SK-N-SH treated with all-trans-retinoic acid at 6 μM for 48 hours (cell line): ENCODE data around the gene KRT25.

ENCODE experiments used
- ATAC-seq: fragments of 200-7000 bp; cut with Tn5 transposase; 3 replicates; pipeline ENCODE4 v1.9.1; 2020; ENCODE audit warnings: mild to moderate bottlenecking, moderate library complexity
- ARNTL ChIP-seq: fragments of 450-650 bp; formaldehyde crosslinking; IDR thresholded peaks from 2 replicates; pipeline ENCODE4 v1.5.0; 2020; ENCODE audit warnings: low read depth, mild to moderate bottlenecking, moderate library complexity, borderline replicate concordance
- BACH2 ChIP-seq: fragments of 250-450 bp; sonication (Bioruptor Pico); IDR thresholded peaks from 2 replicates; pipeline ENCODE4 v1.9.0; 2021; ENCODE audit warnings: mild to moderate bottlenecking, borderline replicate concordance
- ESRRG ChIP-seq: fragments of 250-450 bp; sonication (Bioruptor Pico); IDR thresholded peaks from 2 replicates; pipeline ENCODE4 v1.6.1; 2021; ENCODE audit warnings: mild to moderate bottlenecking
- GLIS3 ChIP-seq: fragments of 250-450 bp; sonication (Bioruptor Pico); IDR thresholded peaks from 2 replicates; pipeline ENCODE4 v1.5.0; 2020; ENCODE audit warnings: mild to moderate bottlenecking, moderate library complexity
- ISL1 ChIP-seq: fragments of 250-450 bp; sonication (Bioruptor Pico); IDR thresholded peaks from 2 replicates; pipeline ENCODE4 v2.1.2; 2022; ENCODE audit warnings: mild to moderate bottlenecking, moderate library complexity
- OSR1 ChIP-seq: fragments of 250-450 bp; sonication (Bioruptor Pico); IDR thresholded peaks from 2 replicates; pipeline ENCODE4 v1.8.0; 2022; ENCODE audit warnings: moderate library complexity, mild to moderate bottlenecking, inconsistent platforms
- PPARA ChIP-seq: fragments of 250-450 bp; sonication (Bioruptor Pico); IDR thresholded peaks from 2 replicates; pipeline ENCODE4 v1.5.0; 2020; ENCODE audit warnings: mild to moderate bottlenecking, borderline replicate concordance
- SNAI2 ChIP-seq: fragments of 250-450 bp; sonication (Bioruptor Pico); IDR thresholded peaks from 2 replicates; pipeline ENCODE4 v1.5.0; 2020; ENCODE audit warnings: mild to moderate bottlenecking, moderate library complexity
- TCF4 ChIP-seq: fragments of 250-450 bp; sonication (Bioruptor Pico); IDR thresholded peaks from 2 replicates; pipeline ENCODE4 v1.8.0; 2021; ENCODE audit warnings: mild to moderate bottlenecking, moderate library complexity, borderline replicate concordance
- TOX ChIP-seq: fragments of 250-450 bp; sonication (Bioruptor Pico); IDR thresholded peaks from 2 replicates; pipeline ENCODE4 v1.8.0; 2021; ENCODE audit warnings: mild to moderate bottlenecking, moderate library complexity, borderline replicate concordance
- ZC3H10 ChIP-seq: fragments of 250-450 bp; sonication (Bioruptor Pico); IDR thresholded peaks from 2 replicates; pipeline ENCODE4 v1.5.1; 2021; ENCODE audit warnings: mild to moderate bottlenecking, moderate library complexity
- ZFP3 ChIP-seq: fragments of 250-450 bp; sonication (Bioruptor Pico); IDR thresholded peaks from 2 replicates; pipeline ENCODE4 v1.5.0; 2020; ENCODE audit warnings: mild to moderate bottlenecking, moderate library complexity
- ZFP30 ChIP-seq: fragments of 450-650 bp; formaldehyde crosslinking; IDR thresholded peaks from 2 replicates; pipeline ENCODE4 v1.5.0; 2022; ENCODE audit warnings: mild to moderate bottlenecking, moderate library complexity
- ZNF565 ChIP-seq: fragments of 450-650 bp; formaldehyde crosslinking; conservative IDR thresholded peaks from 2 replicates; pipeline ENCODE4 v1.5.0; 2020; ENCODE audit warnings: low read depth, mild to moderate bottlenecking, moderate library complexity
- ZNF8 ChIP-seq: fragments of 450-650 bp; formaldehyde crosslinking; IDR thresholded peaks from 2 replicates; pipeline ENCODE4 v1.5.0; 2020; ENCODE audit warnings: mild to moderate bottlenecking, moderate library complexity
- TF ChIP-seq, protein P1 (sequence below): fragments of 250-450 bp; sonication (Bioruptor Pico); IDR thresholded peaks from 2 replicates; pipeline ENCODE4 v1.5.0; 2020; ENCODE audit warnings: mild to moderate bottlenecking, moderate library complexity
- TF ChIP-seq, protein P2 (sequence below): fragments of 250-450 bp; sonication (Bioruptor Pico); IDR thresholded peaks from 2 replicates; pipeline ENCODE4 v1.5.1; 2020; ENCODE audit warnings: low read depth, mild to moderate bottlenecking, moderate library complexity
- TF ChIP-seq, protein P3 (sequence below): fragments of 250-450 bp; sonication (Bioruptor Pico); IDR thresholded peaks from 2 replicates; pipeline ENCODE4 v1.5.1; 2021; ENCODE audit warnings: mild to moderate bottlenecking, moderate library complexity
- TF ChIP-seq, protein P4 (sequence below): fragments of 250-450 bp; sonication (Bioruptor Pico); IDR thresholded peaks from 2 replicates; pipeline ENCODE4 v1.8.0; 2020; ENCODE audit warnings: mild to moderate bottlenecking, moderate library complexity, borderline replicate concordance

The KRT25 gene

DNA sequence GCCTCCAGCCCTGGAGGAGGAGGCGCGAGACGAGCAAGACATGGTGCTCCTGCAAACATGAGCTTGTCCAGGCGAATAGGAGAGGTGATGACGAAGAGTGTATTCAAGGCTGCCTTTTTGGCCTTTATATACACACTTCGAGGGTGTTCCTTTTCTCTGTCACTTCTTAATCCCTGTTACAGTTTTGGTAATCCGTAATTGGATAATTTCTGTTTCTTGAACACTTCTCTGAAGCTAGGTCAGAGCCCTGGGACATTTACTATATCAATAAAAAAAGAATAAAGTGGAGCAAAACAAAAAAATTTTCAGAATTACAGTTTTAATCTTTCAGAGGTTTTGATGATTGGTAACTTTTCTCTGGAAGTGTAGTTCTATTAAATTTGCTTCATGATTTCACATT lies 51.5 kb downstream of the KRT25 start, which contains the start of gene KRT24:
TSS of gene KRT24 (minus strand) at position 101 of the 400 bp plus-strand sequence. CDS start at position 42, 59 bp downstream.
- ATAC-seq = no peak
- TF ChIP-seq ESRRG (CRISPR knock-in tag) (no peak), ZC3H10 (no peak), ZFP30 (CRISPR knock-in tag) (no peak), SNAI2 (CRISPR knock-in tag) (no peak), TCF4 (CRISPR knock-in tag) (no peak), PPARA (CRISPR knock-in tag) (no peak)
- TF ChIP-seq, protein P1, sequence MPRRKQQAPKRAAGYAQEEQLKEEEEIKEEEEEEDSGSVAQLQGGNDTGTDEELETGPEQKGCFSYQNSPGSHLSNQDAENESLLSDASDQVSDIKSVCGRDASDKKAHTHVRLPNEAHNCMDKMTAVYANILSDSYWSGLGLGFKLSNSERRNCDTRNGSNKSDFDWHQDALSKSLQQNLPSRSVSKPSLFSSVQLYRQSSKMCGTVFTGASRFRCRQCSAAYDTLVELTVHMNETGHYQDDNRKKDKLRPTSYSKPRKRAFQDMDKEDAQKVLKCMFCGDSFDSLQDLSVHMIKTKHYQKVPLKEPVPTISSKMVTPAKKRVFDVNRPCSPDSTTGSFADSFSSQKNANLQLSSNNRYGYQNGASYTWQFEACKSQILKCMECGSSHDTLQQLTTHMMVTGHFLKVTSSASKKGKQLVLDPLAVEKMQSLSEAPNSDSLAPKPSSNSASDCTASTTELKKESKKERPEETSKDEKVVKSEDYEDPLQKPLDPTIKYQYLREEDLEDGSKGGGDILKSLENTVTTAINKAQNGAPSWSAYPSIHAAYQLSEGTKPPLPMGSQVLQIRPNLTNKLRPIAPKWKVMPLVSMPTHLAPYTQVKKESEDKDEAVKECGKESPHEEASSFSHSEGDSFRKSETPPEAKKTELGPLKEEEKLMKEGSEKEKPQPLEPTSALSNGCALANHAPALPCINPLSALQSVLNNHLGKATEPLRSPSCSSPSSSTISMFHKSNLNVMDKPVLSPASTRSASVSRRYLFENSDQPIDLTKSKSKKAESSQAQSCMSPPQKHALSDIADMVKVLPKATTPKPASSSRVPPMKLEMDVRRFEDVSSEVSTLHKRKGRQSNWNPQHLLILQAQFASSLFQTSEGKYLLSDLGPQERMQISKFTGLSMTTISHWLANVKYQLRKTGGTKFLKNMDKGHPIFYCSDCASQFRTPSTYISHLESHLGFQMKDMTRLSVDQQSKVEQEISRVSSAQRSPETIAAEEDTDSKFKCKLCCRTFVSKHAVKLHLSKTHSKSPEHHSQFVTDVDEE = no peak
- TF ChIP-seq, protein P2, sequence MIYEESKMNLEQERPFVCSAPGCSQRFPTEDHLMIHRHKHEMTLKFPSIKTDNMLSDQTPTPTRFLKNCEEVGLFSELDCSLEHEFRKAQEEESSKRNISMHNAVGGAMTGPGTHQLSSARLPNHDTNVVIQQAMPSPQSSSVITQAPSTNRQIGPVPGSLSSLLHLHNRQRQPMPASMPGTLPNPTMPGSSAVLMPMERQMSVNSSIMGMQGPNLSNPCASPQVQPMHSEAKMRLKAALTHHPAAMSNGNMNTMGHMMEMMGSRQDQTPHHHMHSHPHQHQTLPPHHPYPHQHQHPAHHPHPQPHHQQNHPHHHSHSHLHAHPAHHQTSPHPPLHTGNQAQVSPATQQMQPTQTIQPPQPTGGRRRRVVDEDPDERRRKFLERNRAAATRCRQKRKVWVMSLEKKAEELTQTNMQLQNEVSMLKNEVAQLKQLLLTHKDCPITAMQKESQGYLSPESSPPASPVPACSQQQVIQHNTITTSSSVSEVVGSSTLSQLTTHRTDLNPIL = no peak
- TF ChIP-seq, all 23 proteins: peak for 0

DNA sequence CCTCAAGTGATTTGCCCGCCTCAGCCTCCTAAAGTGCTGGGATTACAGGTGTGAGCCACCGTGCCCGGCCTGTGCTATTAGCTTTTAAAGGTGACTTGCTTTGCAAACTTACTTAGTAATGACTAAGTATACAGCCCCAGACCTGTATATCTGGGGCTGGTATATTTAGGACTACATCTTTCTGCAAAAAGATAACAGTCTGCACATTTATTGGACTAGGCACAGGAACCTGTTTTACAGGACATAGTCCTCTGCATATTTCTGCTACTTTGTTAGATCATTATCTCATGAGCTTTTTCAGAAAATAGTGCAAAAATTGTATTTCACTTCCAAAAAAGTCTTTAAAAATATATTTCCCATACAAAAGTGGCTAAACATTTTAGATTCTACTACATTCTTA lies 52.9 kb downstream of the KRT25 start:
- TF ChIP-seq GLIS3 (CRISPR knock-in tag) = no peak
- TF ChIP-seq TOX (CRISPR knock-in tag) = no peak
- TF ChIP-seq, all 23 proteins: peak for 0
- no peak for ATAC-seq

DNA sequence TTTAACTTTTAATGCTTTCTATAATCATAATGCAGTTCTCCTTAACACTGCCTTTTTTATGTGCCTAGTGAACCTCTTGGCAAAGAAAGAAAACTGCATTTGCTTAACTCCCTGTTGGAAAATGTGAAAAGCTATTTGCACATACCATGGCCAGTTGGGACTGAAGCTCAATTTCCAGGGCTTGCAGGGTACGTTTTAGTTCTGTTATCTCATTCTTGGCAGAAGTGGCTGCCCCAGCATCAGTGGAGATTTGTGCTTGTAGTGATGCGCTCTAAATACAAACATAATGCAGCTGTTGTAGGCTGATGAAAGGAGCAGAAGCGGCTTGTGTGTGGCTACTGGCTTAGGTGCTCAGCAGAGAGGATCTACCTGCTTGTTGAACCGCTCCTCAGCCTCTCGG lies 55.3 kb downstream of the KRT25 start:
- ATAC-seq = peak; percentile 25; the same call in 1 of the 3 replicates
- no peak for TF ChIP-seq GLIS3 (CRISPR knock-in tag)
- TF ChIP-seq ZC3H10 = no peak
- TF ChIP-seq ZNF565 (CRISPR knock-in tag) = no peak
- TF ChIP-seq, protein P3, sequence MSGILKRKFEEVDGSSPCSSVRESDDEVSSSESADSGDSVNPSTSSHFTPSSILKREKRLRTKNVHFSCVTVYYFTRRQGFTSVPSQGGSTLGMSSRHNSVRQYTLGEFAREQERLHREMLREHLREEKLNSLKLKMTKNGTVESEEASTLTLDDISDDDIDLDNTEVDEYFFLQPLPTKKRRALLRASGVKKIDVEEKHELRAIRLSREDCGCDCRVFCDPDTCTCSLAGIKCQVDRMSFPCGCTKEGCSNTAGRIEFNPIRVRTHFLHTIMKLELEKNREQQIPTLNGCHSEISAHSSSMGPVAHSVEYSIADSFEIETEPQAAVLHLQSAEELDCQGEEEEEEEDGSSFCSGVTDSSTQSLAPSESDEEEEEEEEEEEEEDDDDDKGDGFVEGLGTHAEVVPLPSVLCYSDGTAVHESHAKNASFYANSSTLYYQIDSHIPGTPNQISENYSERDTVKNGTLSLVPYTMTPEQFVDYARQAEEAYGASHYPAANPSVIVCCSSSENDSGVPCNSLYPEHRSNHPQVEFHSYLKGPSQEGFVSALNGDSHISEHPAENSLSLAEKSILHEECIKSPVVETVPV (CRISPR knock-in tag) = no peak
- TF ChIP-seq ZNF8 (CRISPR knock-in tag) = no peak
- no peak for TF ChIP-seq ZFP30 (CRISPR knock-in tag)

DNA sequence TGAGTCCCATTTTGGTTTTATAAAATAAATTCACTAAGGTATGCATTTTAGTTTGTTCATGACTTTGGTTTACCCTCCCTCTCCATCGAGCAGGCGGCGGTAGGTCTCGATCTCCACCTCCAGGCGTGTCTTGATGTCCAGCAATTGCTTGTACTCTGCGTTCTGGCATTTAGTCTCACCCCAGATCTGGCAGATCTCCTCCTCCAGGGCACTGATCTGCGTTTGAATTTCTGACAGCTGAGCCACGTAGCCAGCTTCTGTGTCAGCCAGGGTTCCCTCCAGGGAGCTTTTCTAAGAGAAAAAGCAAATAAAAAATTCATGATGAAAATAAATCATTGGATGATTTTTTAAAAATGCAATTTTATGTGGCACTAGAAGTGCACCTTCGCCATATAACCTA lies 55.8 kb downstream of the KRT25 start:
- no peak for ATAC-seq
- TF ChIP-seq ARNTL (CRISPR knock-in tag) = no peak
- no peak for TF ChIP-seq ISL1
- TF ChIP-seq OSR1 (CRISPR knock-in tag) = no peak
- no peak for TF ChIP-seq SNAI2 (CRISPR knock-in tag)
- no peak for TF ChIP-seq BACH2 (CRISPR knock-in tag)
- TF ChIP-seq, protein P4, sequence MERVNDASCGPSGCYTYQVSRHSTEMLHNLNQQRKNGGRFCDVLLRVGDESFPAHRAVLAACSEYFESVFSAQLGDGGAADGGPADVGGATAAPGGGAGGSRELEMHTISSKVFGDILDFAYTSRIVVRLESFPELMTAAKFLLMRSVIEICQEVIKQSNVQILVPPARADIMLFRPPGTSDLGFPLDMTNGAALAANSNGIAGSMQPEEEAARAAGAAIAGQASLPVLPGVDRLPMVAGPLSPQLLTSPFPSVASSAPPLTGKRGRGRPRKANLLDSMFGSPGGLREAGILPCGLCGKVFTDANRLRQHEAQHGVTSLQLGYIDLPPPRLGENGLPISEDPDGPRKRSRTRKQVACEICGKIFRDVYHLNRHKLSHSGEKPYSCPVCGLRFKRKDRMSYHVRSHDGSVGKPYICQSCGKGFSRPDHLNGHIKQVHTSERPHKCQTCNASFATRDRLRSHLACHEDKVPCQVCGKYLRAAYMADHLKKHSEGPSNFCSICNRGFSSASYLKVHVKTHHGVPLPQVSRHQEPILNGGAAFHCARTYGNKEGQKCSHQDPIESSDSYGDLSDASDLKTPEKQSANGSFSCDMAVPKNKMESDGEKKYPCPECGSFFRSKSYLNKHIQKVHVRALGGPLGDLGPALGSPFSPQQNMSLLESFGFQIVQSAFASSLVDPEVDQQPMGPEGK = no peak
- no peak for TF ChIP-seq ZC3H10
- no peak for TF ChIP-seq ZFP3 (CRISPR knock-in tag)
- no peak for TF ChIP-seq ZNF8 (CRISPR knock-in tag)
